Superior temporal gyrus (tissue), 1 donor: ENCODE results near the gene LPIN2.
"Not testable (repeated sequence)": the region's sequence is repeated elsewhere in the genome, so short reads cannot be mapped to it uniquely, and the experiment has no call there.

Experiments
- DNase-seq: peaks from one replicate; pipeline ENCODE4 v3.0.0-alpha.2; 2016; ENCODE audit errors: extremely low spot score

The LPIN2 gene

DNA sequence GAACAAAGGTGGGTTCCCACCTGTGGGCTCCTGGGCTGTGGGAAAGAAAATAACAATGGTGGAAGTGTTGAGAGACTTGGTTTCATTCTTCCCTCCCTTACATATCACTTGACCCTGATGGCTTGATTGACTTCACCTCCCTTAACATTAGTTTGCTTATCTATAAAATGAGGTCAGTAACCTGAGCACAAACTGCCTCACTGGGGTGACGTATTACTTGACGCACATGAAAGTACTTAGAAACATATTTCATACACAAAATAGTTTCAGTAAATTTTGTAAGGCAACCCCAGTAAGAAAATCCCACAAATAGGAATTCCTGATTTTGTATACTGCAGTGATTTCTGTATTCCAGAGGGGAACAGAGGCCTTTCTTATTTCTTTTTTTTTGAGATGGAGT lies 29.4 kb upstream of the LPIN2 start:
- DNase-seq = no peak

- no peak for DNase-seq
Observed at GRCh38 chr18:3041843-3042242, 28.9 kb upstream of the LPIN2 start.

DNA sequence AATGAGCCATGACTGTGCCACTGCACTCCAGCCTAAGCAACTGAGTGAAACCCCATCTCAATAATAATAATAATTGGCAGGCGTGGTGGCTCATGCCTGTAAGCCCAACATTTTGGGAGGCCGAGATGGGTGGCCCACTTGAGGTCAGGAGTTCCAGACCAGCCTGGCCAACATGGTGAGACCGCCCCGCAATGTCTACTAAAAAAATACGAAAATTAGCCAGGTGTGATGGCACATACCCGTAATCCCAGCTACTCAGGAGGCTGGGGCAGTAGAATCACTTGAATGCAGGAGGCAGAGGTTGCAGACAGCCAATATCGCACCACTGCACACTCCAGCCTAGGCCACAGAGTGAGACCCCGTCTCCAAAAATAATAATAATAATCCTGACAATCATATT lies 27.9 kb upstream of the LPIN2 start:
- no peak for DNase-seq

DNA sequence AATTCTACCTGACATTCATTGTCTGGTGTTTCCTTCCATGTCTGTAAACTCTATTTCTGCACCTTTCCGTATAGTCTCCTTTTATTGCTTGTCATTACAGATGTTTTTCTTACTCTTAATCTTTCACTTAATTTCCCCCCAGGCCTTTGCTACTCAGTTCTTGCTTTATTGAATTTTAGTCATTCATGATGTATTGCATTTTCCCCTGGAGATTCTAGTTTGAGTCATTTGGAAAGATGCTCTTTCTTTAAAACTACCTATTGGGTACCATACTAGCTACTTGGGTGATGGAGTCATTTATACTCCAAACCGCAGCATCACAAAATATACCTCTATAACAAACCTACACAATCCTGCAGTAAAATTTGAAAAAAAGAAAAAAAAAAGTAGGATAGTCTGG lies 27.2 kb upstream of the LPIN2 start:
- no peak for DNase-seq

DNA sequence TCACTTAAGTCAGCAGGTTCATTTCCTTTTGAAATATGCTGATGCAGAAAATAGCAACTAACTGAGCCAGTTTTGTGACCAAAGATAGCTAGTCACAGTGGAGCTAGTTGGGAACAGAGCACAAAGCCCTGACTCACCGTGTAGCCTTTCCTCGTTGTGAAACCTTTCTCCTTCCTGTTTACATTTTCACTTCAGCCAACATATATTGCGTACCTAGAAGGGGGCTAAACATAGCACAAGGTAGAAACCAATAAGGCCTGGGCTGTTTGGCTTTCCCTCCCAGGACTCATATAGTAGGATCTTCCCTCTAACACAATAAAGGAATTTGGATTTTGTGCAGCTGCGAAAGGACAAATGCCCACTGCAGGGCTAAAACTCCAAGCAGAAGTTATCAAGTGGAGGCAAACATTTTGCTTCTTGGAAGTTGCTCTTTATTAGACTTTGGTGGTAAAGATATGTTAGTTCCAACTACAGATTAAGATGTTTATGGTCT lies 24.5 kb upstream of the LPIN2 start:
- no peak for DNase-seq

GRCh38 chr18:3036108-3036507 lies 23.2 kb upstream of the LPIN2 start:
- DNase-seq = no peak

GRCh38 chr18:3035635-3036034 lies 22.7 kb upstream of the LPIN2 start:
- no peak for DNase-seq

DNA sequence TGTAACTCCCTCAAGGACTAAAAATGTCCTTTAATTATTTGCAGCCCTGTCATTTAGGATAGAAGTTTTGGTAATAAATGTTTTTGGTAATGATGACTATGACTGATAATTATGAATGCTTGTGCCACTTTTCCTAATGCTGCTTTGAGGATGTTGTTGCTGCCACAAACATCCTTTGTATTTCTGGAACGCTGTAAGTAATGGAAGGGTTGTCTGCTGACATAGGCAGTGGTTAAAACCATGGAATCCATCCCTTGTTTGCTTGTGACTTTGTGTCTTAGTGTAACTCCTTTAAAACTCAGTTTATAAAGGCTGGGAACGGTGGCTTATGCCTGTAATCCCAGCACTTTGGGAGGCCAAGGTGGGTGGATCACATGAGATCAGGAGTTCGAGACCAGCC lies 19.8 kb upstream of the LPIN2 start:
- DNase-seq = no peak

- DNase-seq = no peak
Observed at GRCh38 chr18:3029215-3029952, 16.4 kb upstream of the LPIN2 start.

GRCh38 chr18:3028115-3028514 lies 15.2 kb upstream of the LPIN2 start:
- DNase-seq = not testable (repeated sequence)

GRCh38 chr18:3027370-3027891 lies 14.5 kb upstream of the LPIN2 start:
- no peak for DNase-seq

DNA sequence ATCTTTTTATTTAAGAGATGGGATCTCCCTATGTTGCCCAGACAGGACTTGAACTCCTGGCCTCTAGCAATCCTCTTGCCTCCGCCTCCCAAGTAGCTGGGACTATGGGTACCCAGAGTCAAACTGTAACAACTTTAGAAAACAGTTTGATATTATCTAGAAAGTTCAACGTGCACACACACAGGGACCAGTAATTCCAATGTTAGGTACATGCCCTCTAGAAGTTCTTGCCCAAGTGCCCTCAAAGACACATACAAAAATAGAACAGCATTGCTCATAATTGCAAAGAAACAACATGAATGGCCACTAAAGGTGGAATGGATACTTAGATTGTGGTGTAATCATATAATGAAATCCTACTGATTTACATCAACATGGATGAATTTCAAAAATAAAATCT lies 12.6 kb upstream of the LPIN2 start:
- DNase-seq = no peak

GRCh38 chr18:3023603-3024002 lies 10.7 kb upstream of the LPIN2 start:
- not testable (repeated sequence) for DNase-seq

GRCh38 chr18:3016585-3017297 lies 3.8 kb upstream of the LPIN2 start:
- DNase-seq = no peak

GRCh38 chr18:3015851-3016250 lies 2.9 kb upstream of the LPIN2 start:
- no peak for DNase-seq

DNA sequence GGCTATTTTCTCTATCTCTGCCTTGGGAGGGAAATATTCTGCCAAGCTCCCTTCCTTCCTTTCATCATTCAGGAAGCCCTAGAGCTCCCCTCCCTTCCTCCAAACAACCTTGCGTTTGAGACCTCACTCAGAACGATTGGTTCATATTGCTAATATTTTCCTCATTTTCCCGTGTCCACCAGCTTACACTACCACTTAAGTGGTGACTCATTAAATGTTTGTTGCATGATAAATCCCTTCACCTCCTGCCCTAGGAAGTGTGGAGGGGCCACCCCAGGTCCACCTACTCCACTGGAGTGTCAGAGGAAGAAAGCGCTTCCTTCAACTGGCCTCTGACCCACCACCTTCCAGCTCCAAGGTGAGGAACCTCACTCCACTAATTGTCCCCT lies 2.3 kb upstream of the LPIN2 start:
- DNase-seq = no peak

GRCh38 chr18:3014503-3015203 lies 1.7 kb upstream of the LPIN2 start:
- no peak for DNase-seq

DNA sequence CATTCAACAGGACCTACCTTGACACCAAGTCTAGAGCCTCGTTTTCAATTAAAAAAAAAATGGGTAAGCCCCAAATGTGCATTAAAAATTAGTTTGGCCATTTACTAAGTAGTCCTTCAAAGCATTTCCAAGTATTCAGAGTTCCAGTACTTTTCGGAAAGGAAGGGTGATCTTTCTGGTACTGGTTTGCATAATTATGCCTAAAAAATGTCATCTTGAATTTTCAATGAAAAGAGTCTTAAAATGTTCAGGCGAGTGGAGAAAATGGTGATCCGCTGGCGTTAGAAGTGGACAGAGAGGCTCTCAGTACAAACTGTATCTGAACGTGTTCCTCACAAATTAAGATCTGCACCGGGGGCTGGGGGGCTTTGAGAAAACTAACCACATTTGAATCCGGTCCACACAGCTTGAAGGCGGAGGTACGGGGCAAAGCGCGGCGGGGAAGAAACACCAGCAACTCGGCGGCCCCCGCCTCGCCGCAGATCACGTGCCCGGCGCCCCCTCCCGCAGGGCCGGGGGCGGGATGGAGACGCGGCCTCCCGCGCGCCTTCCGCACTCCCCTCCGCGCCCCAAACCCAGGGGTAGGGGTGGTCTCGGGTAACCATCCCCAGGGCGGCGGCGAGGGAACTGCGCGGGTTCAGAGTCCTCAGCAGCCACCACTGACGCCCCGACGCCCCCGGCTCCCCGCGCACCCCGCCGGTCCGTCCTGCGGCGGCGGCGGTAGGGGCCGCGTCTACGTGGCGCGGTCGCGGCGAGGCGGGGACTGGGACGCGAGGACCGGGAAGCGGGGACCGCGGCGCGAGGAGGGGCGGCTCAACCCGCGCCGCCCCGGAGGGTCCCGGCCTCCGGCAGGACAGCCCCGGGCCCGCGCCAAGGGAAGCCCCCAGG lies 564 bp downstream of the LPIN2 start:
- no peak for DNase-seq

DNA sequence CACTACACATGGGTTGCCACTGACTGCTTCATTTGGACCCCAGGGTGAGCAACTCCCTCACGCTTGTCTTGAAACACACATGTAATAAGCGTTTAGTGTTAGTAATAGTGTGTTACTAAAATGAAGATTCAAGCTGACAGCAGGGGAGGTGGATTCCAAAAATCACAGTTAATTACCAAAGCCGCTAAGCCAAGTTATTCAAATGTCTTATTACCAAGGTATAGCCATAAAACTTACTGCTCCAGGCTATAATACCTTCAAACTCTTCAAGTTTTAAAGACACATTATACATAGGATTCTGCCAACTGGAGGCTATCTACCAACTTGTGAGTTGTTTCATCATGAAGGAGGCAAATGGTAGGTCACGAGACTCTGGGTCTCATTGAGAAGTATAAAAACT lies 2.9 kb downstream of the LPIN2 start:
- DNase-seq = no peak

DNA sequence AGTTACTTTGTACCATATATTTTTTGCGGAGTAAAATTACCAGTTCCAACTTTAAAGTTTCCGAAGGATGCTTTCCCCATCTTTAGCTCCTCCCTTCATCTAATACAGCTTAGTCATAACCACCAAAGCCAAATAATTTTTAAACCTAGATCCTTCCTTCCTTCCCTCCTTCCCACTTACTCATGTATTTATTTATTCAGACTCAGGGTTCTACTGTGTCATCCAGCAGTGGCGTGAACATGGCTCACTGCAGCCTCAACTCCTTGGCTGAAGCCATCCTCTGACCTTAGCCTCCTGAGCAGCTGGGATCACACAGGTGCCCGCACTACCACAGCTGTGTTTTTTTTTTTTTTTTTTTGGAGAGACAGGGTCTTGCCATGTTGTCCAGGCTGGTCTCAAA lies 4.4 kb downstream of the LPIN2 start:
- no peak for DNase-seq

DNA sequence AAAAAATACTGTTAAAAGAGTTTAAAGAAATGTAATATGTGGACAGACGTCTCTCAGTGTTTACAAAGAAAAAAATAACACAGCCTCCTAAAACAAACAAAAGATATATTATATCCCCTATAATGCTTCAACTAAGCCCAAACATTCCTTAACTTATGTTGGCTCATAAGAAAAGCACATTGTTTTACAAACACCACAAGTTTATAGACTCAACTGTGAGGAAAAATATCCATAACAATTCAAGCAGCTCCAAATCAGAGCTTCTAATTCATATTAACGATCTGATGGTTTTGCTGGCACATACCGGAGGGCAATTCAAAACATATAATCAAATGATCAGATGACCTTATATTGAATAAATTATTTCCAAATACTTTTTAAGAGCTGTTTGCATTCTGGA lies 5.5 kb downstream of the LPIN2 start:
- no peak for DNase-seq

- DNase-seq = no peak
Observed at GRCh38 chr18:3005462-3005861, 7.5 kb downstream of the LPIN2 start.
